ENCODE data around the gene DNAJC6.

The DNAJC6 gene

DNA sequence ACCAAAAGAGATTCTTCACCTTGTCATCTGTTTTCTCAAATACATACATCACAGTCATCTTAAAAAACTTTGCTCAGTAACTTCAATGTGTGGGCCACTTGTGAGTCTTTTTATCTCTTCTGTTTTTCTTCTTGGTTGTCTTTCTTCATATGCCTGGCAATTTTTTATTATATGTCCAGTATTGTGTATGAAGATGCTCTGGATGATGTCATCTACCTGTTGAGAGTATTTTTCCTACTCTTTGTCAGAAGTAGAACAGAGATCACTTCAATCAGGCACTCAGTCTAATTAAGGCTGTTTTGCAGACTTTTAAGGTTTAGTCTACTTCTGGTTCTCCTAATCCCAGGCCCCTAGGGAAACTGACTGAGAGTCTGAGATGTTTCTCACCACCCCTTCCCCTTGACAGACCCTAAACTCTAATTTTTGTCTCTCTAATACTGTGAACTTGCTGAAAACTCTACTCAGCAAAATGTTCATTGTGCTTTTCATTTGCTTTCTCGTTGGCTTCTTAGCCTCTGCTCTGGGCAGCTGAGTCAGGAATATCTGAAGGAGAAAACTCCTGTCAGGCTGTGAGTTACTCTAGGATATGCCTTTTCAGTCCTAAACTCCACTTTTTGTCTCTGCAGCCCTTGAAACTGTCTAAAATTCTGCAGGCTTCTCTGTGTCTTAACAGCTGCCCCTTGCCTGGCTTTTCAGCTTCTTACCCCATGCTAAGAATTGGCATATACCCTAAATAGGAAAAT, 33.0 kb upstream of the DNAJC6 start:
- DNase-seq = no peak
- H3K27me3 ChIP-seq (replicated peaks) = no peaks in the 10 kb centered on the region
- no peak overlapping the region for H3K27ac ChIP-seq
- TF ChIP-seq, protein P1, sequence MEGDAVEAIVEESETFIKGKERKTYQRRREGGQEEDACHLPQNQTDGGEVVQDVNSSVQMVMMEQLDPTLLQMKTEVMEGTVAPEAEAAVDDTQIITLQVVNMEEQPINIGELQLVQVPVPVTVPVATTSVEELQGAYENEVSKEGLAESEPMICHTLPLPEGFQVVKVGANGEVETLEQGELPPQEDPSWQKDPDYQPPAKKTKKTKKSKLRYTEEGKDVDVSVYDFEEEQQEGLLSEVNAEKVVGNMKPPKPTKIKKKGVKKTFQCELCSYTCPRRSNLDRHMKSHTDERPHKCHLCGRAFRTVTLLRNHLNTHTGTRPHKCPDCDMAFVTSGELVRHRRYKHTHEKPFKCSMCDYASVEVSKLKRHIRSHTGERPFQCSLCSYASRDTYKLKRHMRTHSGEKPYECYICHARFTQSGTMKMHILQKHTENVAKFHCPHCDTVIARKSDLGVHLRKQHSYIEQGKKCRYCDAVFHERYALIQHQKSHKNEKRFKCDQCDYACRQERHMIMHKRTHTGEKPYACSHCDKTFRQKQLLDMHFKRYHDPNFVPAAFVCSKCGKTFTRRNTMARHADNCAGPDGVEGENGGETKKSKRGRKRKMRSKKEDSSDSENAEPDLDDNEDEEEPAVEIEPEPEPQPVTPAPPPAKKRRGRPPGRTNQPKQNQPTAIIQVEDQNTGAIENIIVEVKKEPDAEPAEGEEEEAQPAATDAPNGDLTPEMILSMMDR (IDR thresholded peaks at IDR 0.05; ENCODE audit: low read depth, low read length, missing control alignments) = no peak
- in situ Hi-C loops (cut with HindIII; ENCODE audit: low pct_ligation_motif_present, low sequenced_read_pairs) = no loop called here
- no peak overlapping the region for H3K4me3 ChIP-seq (ENCODE audit: low read depth, low read length)
- no peaks in the 10 kb centered on the region for H3K36me3 ChIP-seq (replicated peaks)

- no peak overlapping the region for H3K4me3 ChIP-seq (ENCODE audit: low read depth, low read length)
- no peaks in the 10 kb centered on the region for H3K27me3 ChIP-seq (replicated peaks)
- no peak for DNase-seq
- no peaks in the 10 kb centered on the region for H3K36me3 ChIP-seq (replicated peaks)
- H3K27ac ChIP-seq = no peak overlapping the region
- TF ChIP-seq, protein P1 (IDR thresholded peaks at IDR 0.05; ENCODE audit: low read depth, low read length, missing control alignments) = no peak
- in situ Hi-C loops (cut with HindIII; ENCODE audit: low pct_ligation_motif_present, low sequenced_read_pairs) = no loop called here
These were observed 31.6 kb upstream of the DNAJC6 start for GRCh38 chr1:65277605-65278347.

DNA sequence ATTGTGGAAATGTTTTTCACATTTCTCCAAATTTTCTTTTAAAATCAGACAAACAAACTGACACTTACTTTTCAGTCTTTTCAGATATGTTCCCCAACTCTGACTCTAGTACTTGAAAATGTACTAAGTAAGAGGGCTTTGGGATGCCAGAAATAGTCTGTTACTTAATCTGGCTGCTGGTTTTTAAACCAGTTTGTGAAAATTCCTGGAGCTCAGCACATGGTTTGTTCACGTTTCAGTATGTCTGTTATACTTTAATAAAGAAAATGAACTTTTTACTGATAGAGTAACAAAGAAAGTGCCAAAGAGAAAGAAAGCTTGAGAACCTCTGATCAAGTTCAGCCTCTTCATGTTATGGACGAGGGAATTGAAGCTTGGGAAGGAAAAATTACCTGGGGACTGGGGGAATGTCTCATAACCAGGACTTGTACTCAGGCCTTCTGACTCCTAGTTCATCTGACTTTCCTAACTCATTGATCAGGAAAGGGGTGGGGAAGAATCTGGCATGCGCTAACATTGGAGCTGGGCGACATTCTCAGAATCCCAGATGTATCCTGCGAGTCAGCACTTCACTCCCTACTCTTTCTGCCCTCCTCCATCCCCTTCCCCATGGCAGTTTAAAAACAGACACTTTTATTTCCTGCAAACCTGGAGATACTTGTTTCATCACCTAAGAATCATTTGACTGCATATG, 30.8 kb upstream of the DNAJC6 start:
- TF ChIP-seq, protein P1 (IDR thresholded peaks at IDR 0.05; ENCODE audit: low read depth, low read length, missing control alignments) = no peak
- Histone ChIP-seq H3K27ac (no peak overlapping the region), H3K27me3 (replicated peaks) (no peaks in the 10 kb centered on the region), H3K4me3 (ENCODE audit: low read depth, low read length) (no peak overlapping the region), H3K36me3 (replicated peaks) (no peaks in the 10 kb centered on the region)
- in situ Hi-C loops (cut with HindIII; ENCODE audit: low pct_ligation_motif_present, low sequenced_read_pairs) = no loop called here
- DNase-seq = no peak

- Histone ChIP-seq H3K27me3 (replicated peaks) (no peaks in the 10 kb centered on the region), H3K4me3 (ENCODE audit: low read depth, low read length) (no peak overlapping the region), H3K27ac (no peak overlapping the region), H3K36me3 (replicated peaks) (no peaks in the 10 kb centered on the region)
- TF ChIP-seq, protein P1 (IDR thresholded peaks at IDR 0.05; ENCODE audit: low read depth, low read length, missing control alignments) = no peak
- DNase-seq = no peak
- in situ Hi-C loops (cut with HindIII; ENCODE audit: low pct_ligation_motif_present, low sequenced_read_pairs) = no loop called here
These were observed 30.1 kb upstream of the DNAJC6 start for GRCh38 chr1:65279070-65279779.

GRCh38 chr1:65281846-65282245, 27.5 kb upstream of the DNAJC6 start:
- TF ChIP-seq, protein P1 (IDR thresholded peaks at IDR 0.05; ENCODE audit: low read depth, low read length, missing control alignments) = no peak
- in situ Hi-C loops (cut with HindIII; ENCODE audit: low pct_ligation_motif_present, low sequenced_read_pairs) = no loop called here
- H3K27ac ChIP-seq = no peak overlapping the region

More at GRCh38 chr1:65281846-65282245, 27.5 kb upstream of the DNAJC6 start:
- Histone ChIP-seq H3K4me3 (ENCODE audit: low read depth, low read length) (no peak overlapping the region), H3K36me3 (replicated peaks) (no peaks in the 10 kb centered on the region), H3K27me3 (replicated peaks) (no peaks in the 10 kb centered on the region)
- DNase-seq = no peak
